Gastrocnemius medialis (tissue), 4 donors: ENCODE data around the gene SORBS2.

Experiments
- POLR2A ChIP-seq, 2 donors: fragments of 450-650 bp; IDR thresholded peaks; one replicate each; pipeline ENCODE4 v1.6.1; 2017; ENCODE audit warnings: antibody characterized with exemption in 2 of 2, mild to moderate bottlenecking in 2 of 2, moderate library complexity in 2 of 2
- TF ChIP-seq, protein P1 (sequence below), 5 experiments: fragments of 450-650 bp in 3 of 5; fragments of 200-600 bp in 2 of 5; sonication (generic) in 2 of 5; IDR thresholded peaks in 4 of 5; conservative IDR thresholded peaks in 1 of 5; 1 replicate in 4 of 5; 2 replicates in 1 of 5; pipeline ENCODE4 v1.5.1; 2016 to 2019; ENCODE audit warnings: antibody characterized with exemption in 5 of 5, mild to moderate bottlenecking in 3 of 5, moderate library complexity in 3 of 5

DNA sequence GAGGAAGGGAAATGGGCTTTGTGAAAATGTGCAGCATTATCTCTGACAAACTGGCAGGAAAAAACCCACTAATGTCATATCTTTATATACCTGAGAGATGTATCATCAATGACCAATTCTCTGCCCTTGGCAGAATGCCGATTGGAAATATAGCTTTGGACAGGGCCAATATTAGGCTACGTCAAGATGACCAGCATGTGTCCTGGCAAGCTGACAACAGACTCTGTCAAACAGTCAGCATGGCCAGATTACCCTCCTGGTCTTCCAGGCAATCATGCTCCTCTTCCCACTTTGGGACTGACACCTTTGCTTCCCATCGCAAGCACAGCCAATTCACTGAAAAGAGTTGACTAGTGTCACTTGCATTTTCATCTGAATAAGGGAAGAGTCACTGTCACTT, 57.0 kb downstream of the SORBS2 start:
- TF ChIP-seq, protein P1, sequence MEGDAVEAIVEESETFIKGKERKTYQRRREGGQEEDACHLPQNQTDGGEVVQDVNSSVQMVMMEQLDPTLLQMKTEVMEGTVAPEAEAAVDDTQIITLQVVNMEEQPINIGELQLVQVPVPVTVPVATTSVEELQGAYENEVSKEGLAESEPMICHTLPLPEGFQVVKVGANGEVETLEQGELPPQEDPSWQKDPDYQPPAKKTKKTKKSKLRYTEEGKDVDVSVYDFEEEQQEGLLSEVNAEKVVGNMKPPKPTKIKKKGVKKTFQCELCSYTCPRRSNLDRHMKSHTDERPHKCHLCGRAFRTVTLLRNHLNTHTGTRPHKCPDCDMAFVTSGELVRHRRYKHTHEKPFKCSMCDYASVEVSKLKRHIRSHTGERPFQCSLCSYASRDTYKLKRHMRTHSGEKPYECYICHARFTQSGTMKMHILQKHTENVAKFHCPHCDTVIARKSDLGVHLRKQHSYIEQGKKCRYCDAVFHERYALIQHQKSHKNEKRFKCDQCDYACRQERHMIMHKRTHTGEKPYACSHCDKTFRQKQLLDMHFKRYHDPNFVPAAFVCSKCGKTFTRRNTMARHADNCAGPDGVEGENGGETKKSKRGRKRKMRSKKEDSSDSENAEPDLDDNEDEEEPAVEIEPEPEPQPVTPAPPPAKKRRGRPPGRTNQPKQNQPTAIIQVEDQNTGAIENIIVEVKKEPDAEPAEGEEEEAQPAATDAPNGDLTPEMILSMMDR (IDR thresholded peaks at IDR 0.05 in 4 of 5, conservative IDR thresholded peaks at IDR 0.05 in 1 of 5) = no peak
- TF ChIP-seq POLR2A (IDR thresholded peaks at IDR 0.05) = no peak
